GM21737 (cell line): ENCODE data around the gene SLC37A1.

Experiments
- ATAC-seq: cut with Tn5 transposase; IDR thresholded peaks from one replicate; pipeline ENCODE4 v1.9.1; 2021; ENCODE audit warnings: mild to moderate bottlenecking, moderate library complexity; ENCODE audit not compliant: unreplicated experiment

Gene SLC37A1

DNA sequence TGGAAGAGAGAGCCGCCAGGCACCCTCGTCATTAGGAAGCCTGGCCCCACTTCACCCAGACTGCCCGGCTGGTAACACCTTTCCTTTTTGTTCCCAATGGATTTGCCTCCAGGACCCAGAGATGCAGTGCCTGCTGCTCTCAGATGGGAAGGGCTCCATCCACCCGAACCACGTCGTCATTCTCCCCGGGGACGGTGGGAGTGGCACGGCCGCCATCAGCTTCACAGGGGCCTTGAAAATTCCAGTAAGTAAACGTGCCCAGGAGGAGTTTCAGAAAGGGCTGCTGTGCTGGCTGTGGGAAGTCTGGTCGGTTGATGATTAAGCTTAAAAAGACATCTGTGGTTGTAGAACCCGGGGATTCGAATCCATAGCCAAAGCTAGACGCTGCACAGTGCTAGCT lies 45.2 kb downstream of the SLC37A1 start:
- no peak for ATAC-seq

DNA sequence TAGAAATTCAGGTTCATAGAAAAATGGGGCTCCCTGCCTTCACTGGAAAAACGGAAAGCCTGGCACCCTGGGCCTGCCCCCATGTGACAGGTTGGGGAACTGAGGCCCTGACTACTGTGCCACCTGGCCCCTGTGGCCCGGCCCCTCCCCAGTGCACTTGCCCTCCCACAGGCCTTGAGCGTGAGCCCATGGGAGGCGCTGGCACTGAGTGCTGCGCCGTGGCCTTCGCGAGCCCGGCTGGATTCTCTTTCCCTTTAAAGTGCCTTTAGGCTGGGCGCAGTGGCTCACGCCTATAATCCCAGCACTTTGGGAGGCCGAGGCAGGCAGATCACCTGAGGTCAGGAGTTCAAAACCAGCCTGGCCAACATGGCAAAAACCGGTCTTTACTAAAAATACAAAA lies 45.7 kb downstream of the SLC37A1 start:
- ATAC-seq, result no peak

DNA sequence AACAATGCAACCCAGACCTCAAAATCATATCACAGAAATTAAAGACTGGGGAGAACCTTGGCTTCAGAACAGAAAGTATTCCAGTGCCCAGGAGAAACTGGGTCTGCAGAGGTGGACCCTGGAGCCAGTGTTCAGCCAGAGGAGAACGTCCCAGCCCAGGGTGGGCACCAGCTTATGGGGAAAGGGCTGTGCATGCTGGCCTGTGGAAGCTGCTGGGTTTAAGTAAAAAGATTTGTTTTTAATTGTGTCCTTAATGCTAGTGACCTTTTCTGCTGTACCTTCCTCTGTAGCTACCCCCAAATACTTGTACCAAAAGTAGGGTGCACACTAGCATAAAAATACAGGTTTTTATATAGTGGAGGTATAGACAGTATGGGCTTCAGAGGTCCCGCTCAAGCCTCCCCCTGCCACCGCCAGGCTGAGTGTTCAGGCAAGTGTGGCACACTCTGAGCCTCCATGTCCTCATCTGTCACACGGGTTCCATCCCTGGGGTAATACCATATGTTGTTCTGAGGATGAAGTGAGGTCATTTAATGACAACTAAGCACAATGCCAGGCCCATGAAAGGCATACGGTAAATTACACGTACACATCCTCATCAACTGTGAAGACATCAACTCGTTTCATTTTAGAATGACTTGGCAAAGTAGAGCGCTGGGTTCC lies 47.0 kb downstream of the SLC37A1 start:
- no peak for ATAC-seq

DNA sequence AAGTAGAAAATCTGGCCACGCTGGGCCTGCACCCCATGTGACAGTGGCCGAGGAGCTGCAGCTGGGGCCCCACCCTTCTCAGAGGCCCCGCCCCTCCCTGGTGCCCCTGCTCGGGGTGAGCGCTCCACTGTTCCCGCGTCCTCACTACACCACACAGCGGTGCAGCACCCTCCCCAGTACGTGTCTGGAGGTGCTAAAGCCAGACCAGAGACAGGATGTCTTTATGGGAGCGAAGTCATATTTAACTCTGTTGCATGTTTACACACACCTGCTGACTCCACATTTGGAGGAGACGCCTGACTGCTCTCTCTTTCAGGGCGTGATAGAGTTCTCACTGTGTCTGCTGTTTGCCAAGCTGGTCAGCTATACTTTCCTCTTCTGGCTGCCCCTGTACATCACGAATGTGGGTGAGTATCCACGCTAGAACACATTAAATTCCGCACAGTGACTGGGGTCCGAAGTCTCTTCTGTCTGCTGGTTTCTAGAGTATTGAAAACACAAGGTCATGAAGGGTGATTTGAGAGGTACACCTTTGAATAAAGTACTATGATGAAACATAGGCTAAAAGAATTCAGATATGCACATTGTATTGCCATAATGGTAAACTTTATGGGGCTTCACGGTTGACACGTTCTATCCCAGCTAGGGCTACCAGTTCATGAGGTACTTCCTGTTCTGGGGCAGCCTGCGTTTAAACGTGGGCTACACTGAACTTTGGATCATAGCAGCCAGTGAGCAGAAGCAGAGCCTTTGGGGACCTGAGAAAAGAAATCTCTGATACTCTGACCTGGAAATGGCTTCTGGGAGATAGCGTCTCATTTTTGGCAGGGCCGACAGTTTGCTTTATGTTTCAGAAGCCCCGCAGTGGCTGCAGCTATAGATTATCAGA lies 48.4 kb downstream of the SLC37A1 start:
- peak; percentile 52 for ATAC-seq

DNA sequence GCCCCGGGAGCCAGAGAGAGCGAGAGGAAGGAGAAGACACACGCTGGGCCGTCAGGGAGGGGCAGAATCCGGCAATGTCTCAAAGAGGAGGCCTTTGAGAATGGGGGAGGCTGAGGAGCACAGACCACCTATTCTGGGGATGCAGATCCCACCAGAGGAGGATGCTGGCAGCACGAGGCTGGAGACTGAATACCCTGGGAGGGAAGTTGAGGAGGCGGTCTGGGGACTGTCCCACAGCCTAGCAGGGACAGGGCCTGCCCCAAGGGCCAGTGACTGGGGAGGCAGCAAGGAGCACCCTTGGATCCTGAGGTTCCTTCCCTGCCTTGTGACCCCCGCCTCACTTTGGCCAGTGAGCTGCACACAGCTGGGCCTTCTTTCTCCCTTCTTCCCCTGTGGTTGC lies 49.2 kb downstream of the SLC37A1 start:
- ATAC-seq, result no peak

DNA sequence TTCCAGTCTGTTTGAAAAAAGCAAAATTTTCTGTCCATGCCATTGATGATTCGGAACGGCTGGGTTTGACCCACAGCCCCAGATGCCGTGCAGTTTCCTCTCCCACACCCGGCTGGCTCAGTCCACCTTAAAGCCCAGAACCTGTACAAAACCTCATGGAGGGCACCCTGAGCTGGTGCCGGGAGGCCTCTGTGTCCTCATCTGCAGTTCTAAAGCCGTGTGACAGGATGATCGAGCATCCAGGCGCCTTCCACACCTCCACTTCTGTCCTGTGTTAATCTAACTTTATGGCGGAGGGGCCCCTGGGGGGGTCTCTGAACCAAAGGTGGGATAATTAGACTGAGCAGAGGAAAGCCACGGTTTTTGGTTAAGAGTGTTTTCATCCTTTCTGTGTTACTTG lies 49.6 kb downstream of the SLC37A1 start:
- no peak for ATAC-seq

DNA sequence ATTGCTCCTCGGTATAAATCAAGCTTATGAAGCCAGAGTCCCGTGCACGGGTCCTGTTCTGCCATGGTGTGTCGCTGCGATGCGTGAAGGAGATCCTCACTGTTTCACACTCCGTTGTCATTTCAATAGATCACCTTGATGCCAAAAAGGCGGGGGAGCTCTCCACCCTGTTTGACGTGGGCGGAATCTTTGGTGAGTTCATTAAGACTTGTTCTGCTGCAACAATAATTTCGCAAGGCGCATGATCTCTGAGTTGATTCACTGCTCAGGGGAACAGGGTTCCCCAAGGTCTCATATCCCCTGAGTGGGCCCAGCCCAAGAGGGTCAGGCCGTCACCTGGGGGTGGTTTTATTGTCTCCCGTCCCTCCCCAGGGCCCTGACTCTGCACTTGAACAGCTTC lies 50.0 kb downstream of the SLC37A1 start:
- no peak for ATAC-seq

DNA sequence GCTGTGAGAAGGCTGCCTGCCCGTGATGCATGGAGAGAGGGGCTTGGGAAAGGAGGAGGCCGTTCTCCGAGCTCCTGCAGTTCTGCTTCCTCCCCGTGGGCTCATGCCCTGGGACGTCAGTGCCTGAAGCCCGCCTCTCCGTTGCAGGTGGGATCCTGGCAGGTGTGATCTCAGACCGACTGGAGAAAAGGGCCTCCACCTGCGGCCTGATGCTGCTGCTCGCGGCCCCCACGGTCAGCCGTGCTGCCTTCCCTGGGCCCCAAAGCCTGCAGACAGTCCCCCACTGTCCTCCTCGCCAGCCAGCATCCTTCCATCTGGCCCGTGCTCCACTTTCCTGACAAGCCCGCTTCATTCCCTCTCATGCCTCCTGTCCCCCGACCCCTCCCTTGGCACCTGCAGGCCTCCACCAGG lies 50.9 kb downstream of the SLC37A1 start:
- no peak for ATAC-seq

DNA sequence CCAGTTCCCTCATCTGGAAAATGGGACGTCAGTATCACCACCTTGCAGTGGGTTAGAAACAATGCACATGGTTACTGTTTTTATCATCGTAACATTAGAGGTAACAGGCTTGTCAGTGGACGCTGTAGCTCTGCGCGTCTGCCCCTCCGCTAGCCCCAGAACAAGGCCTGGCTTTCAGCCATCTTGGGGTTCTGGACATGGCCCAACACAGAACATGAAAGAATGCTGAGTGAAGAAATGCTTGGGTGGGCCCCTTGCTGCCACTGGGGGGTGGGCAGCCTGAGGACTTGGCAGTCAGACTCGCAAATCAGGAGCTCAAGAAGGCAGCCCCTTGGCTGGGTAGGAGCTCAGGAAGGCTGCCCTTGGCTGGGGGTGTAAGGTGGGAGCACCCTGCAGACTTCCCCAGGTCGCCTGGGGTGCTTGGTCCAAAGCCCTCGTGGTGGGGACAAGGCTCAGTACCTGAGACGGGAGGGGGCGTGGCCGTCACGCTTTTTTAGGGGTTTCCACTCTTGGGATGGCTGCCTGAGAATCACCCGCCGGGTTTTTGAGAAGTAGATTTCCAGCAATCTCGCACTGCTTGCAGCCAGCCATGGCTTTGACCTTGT lies 51.7 kb downstream of the SLC37A1 start:
- no peak for ATAC-seq

DNA sequence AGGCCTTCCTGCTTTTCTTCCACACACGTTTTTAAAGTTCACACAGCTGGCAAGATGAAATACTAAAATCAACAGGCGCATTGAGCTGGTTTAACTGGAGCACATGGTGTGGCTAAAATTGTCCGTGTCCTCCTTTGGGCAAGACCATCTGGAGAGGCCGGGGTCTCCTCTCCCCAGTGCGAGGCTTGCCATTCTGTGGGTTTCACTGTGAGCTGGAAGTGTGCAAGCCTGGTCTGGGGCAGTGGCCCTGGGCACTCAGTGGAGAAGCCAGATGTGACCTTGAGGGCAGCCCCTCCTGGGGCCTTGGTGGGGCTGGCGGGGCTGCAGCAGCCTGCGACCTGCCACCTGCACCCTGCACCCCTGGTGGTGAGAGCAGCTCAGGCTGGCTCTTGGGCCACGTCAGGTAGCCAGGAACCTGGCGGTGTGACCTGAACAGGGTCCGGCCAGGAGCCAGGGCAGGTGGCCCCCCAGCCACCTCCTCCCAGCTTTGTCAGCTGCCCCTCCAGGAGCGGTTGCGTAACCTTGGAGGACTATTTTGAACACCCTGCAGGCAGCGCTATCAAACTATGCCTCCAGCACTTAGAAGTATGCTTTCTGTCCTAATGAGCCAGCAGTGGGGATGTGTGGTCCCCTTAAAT lies 52.4 kb downstream of the SLC37A1 start:
- ATAC-seq, result no peak

DNA sequence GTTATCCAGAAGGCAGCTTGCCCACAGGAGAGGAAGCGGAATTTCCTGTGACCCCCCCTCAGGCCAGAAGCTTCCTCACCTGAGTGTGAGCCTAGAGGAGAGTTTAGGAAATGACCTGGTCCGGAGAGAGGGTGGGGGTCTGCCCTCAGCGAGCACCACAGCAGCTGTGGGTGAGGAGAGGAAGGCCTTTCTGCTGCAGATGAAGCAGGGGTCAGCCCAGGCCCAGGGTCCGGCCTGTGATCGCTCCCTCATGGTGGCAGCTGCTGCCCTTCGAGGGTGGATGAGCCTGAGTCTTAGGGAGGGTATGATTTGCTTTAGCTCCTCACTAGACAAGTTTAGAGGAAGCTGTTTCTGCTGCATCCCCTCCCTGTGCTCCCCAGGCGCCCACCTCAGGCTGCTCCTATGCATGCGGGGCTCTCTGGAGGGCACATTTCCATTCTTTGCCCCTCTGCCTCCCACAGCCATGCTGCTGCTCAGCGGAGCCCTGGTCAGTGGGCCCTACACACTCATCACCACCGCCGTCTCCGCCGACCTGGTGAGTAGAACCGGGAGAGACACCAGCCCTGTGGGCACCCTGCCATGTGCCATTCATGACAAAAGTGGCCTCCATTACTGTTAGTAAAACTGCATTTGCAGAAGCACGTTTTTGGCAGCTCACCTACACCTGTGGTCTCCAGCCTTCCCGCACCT lies 53.0 kb downstream of the SLC37A1 start:
- ATAC-seq, result no peak

DNA sequence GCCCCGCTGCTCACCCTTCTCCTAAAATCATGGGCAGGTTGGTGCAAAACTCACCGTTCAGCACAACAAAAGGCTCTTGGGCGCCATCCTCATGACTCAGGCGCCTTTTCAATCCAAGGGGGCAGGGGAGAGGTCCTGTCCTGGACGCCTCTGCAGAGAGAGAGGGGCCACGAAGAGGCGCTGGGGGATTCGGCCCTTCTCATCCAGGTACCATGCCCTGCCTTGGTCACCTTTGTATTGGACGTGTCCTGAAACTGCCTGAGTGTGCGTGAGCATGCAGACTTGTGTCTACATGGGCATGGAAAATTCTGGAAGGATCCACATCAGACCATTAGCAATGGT lies 53.5 kb downstream of the SLC37A1 start:
- no peak for ATAC-seq

DNA sequence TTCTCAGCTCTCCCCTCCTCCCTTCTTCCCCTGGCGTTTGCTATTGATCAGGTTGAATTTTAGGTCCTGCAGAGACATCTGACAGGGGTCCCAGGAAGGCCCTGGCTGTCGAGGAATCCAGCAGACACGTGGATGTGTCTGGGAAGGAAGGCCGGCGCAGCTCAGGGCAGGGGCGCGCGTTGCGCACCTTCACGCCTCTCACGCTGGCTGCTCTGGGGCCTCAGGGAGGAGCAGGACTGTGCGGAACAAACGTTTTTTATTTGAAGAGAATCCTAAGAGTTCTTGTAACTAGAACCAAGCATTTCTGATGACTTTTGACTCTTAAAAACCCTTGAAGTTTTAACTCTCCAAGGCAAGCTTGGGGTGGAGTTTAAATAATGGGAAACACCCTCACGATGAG lies 54.2 kb downstream of the SLC37A1 start:
- no peak for ATAC-seq

DNA sequence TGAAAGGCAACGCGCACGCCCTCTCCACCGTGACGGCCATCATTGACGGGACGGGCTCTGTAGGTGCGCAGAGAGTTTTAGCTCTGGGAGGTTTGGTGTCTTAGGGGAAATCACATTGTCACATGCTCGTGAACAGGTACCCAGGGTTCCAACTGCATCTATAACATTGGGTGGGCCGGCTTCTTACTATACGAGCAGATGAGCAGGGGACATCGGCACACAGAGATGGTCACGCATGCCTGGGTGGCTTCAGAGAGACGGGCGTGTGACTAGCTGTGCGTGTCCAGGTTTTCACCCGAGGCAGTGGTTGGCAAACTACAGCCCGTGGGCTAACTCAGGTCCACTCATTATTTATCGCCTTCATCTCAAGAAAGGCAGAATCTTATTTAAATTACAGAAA lies 54.7 kb downstream of the SLC37A1 start:
- no peak for ATAC-seq

DNA sequence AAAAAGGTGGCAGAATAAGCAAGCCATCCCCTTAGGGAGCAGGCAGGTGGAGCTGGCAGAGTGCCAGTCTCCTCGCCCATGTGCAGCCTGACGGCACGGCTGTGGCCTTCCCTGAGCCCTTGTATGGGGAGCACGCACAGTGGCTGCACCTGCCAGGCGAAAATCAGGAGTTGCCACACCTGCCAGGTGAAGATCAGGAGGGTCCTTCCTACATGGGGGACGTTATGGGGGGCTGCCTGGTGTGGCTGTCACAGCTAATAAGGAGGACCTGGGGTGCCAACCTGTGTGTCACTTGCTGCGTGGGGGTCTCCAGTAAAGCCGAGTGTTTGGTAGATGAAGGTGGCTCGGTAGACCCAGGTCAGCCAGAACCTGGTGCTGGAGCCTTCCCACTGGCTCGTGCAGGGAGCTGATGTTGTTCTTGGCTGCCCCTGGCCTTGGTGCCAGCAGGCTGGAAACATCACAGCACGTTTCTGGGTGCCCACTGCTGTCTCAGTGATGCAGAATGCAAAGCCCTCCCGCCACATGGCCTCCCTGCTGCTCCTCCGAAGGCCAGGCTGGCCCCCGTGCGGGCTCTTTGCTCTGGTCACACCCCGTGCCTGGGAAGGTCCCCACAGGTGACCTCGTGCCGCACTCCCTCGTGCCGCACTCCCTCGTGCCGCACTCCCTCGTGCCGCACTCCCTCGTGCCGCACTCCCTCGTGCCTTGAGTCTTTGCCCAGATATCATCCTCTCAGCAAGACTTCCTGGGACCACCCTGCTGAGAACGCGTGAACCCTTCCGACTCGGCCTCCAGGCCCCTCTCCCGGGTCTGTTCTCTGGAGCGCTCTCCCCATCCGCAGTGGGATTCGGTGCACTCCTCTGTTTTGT lies 55.4 kb downstream of the SLC37A1 start:
- ATAC-seq, result no peak

DNA sequence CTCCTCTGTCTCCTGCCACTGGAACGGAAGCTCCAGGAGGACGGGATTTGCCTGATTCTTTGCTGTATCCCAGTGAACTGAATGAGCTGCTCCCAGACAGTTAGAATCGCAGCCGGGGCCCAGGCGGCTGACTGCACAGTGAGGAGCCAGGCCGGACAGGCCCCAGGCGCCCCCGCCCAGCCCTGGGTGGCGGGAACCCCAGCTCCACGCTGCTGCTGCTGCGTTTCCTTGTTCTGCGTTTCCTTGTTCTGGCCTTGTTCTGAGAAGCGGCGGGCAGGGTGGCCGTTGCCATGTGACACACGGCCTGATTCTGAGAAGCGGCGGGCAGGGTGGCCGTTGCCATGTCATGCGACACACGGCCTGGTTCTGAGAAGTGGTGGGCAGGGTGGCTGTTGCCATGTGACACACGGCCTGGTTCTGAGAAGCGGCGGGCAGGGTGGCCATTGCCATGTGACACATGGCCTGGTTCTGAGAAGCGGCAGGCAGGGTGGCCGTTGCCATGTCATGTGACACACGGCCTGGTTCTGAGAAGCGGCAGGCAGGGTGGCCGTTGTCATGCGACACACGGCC lies 56.2 kb downstream of the SLC37A1 start:
- ATAC-seq, result no peak

DNA sequence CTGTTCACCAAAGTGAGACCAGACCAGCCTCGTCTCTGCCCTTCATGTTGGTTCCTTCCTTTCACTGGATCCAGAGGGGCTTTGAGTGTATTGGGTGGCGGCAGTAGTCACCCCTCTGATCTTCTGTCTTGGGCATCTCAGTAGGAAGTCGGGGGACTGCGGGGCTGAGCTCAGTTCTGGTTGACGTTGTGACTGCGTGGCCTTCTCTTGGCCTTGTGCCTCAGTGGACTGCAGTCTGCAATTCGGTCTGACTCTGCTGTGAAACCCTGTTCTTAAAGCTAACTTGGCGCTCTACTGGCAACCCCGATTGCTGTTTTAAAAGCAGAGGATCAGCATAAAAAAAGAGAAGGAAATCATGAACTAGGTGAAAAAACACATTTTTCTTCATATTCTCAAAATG lies 56.7 kb downstream of the SLC37A1 start:
- ATAC-seq, result no peak

DNA sequence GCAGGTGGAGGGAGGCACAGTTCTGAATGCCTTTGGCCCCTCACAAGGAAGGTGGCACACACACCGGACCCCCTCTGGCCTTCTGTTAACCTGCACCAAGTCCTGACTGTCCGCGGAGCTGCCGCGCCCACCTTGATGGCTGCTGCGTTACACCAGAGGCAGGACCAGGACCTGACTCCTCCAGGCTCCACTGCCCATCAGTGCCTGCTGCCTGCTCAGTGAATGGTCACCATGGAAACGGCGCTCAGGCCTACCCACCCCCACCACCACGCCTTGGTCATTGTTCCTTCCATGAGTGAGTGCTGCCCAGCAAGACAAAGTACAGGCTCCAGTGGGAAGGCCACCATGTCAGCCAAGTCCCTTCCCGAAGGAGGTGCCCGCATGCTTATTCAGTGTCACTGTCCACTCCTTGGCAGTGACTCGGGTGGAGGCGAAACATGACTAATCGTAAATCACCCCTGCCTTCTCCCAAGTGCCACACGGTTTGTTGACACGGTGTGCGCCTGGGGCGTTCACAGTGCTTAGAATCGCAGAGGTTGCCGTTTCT lies 57.3 kb downstream of the SLC37A1 start:
- no peak for ATAC-seq

DNA sequence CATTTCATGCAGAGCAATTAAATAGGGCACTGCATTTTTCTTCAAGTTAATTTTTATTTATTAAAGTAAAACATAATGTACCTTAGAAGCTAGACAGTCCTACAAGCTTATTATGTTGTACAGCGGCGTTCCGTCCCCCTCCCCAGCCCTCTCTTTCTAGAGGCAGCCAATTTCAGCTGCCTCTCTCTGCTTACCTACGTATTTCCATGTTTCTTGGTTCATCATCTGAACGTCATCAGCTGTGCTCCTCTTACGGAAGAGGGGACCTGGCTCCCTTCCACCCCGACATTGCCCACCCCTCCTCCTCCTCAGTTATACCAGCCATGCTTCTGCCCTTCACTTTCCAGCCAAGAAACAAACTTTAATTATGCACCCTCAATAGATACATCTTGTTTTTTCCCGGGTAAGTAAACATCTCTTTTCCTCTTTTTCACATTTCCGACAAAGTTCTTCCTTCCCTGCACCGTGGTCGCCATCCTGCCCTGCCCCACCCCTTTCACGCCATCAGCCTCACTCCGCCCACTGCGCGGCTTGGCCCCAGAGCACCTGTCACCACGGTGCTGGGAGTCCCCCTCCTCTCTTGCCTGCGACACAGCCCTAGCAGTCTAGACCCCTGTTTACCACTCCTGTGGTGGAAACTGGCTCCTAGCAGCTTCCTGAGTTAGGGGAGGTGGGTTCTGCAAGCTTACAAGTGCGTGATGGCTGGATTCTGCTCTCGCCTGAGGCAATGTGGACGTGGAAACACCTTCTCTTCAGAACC lies 57.9 kb downstream of the SLC37A1 start:
- ATAC-seq, result no peak
